Nucleus accumbens (tissue), 56 donors: Measurements from ENCODE around the gene PI4K2A.

Source experiments
- DNase-seq, 56 donors: peaks; one replicate each; lab custom pipeline; 2025; lab: John Stamatoyannopoulos, UW

The PI4K2A gene

DNA sequence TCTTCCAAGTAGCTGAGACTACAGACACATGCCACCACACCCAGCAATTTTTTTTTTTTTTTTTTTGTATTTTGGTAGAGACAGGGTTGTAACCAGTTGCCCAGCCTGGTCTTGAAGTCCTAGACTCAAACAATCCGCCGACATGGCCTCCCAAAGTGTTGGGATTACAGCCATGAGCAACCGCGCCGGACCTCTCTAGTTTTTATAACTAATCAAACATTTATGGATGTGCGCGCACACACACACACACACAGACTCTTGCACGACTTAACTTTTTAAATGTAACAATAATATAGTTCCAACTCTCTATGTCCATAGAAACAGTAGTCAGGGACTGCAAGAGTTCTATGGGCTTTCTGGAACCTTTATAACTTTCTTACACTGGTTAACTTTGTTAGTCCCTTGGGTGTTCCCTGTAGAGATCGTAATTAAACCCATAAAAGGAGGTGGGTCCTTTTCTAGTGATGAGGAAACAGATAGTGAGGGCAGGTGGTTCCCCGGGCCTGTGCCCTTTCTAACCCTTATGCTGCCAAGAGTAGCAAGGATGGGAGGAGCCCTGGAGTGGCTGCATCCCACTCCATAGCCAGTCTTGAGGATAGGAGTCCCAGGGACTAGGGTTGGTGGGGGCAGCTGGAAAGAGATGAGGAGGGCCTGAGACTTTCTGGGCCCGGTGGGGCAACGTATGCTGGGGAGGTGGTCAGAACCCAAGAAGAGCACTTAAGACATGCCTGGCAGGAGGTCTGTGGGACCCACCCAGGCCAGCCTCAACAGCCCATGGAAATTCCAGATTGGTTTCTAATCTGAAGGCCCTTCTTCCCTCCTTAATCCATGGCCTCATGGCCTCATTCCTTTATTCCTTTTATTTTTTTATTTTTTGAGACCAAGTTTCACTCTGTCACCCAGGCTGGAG lies 81.7 kb downstream of the PI4K2A start:
- DNase-seq = no peak

DNA sequence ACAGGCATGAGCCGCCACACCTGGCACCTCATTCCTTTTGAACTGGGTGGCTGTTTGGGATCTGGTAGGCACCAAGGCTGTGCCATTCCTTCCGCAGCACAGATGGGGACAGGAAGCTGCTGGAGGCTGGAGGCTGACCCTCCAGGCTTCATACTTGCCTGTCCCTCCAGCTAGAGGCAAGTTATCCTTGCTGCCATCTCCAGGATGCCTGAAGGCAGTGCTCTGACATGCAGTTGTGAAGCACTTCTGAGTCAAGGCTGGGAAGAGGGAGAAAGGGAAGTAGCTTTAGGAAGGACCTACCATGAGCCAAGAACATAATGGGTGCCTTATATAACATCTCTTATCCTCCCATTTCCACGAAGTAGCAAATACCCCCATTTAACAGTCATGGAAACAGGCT lies 82.5 kb downstream of the PI4K2A start:
- no peak for DNase-seq

DNA sequence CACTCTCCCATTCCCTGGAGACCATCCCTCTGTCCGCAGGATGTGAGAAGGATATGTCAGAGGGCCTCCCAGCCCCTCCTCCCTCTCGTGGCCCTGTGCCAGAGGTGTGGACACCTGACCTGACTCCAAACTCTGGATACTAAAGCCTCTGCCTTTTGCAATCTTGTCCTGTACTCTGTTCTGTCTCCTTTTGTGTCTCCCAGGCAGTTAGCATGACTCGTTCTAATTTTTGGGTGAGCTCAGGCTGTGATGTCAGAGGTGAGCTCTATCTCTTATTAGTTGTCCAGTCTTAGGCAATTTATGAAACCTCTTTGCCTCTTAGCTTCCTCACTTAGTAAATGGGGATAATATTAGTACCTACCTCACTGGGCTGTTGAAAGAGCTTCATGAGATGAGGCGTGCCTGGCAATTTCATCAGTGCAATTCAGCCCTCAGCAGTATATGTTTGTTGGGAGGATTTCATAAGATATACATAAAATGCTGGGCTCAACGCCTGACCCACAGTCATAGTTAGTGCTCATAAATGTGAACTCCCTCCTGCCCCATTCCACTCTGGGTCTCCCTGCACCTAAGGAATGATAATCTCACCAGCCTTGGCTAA lies 84.0 kb downstream of the PI4K2A start:
- DNase-seq = no peak
